ENCODE data around the gene DOK3.

DOK3 gene

DNA sequence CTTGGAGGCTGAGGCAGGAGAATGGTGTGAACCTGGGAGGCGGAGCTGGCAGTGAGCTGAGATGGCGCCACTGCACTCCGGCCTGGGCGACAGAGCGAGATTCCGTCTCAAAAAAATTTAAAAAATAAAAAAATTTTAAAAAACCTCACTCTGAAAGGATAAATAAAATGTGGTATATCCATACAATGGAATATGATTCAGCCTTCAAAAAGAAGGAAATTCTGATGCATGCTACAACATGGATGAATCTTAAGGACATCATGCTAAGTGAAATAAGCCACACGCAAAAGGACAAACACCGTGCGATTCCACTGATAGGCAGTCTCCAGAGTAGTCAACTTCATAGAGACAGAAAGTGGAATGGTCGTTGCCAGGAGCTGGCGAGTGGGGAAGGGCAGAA is 44.6 kb downstream of the DOK3 start:
- peaks cover 59% of the 10 kb centered on the region for H3K36me3 ChIP-seq
- no peak overlapping the region for H3K27ac ChIP-seq
- no peak for DNase-seq
- no peaks in the 10 kb centered on the region for H3K9me3 ChIP-seq (ENCODE audit: severe bottlenecking)
- no peaks in the 10 kb centered on the region for H3K27me3 ChIP-seq (ENCODE audit: insufficient read depth, low read depth, severe bottlenecking)
- H3K4me3 ChIP-seq (ENCODE audit: low read depth, low read length), result no peak overlapping the region
- TF ChIP-seq, protein P1, sequence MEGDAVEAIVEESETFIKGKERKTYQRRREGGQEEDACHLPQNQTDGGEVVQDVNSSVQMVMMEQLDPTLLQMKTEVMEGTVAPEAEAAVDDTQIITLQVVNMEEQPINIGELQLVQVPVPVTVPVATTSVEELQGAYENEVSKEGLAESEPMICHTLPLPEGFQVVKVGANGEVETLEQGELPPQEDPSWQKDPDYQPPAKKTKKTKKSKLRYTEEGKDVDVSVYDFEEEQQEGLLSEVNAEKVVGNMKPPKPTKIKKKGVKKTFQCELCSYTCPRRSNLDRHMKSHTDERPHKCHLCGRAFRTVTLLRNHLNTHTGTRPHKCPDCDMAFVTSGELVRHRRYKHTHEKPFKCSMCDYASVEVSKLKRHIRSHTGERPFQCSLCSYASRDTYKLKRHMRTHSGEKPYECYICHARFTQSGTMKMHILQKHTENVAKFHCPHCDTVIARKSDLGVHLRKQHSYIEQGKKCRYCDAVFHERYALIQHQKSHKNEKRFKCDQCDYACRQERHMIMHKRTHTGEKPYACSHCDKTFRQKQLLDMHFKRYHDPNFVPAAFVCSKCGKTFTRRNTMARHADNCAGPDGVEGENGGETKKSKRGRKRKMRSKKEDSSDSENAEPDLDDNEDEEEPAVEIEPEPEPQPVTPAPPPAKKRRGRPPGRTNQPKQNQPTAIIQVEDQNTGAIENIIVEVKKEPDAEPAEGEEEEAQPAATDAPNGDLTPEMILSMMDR (IDR thresholded peaks at IDR 0.05; ENCODE audit: low read depth, low read length), result no peak

DNA sequence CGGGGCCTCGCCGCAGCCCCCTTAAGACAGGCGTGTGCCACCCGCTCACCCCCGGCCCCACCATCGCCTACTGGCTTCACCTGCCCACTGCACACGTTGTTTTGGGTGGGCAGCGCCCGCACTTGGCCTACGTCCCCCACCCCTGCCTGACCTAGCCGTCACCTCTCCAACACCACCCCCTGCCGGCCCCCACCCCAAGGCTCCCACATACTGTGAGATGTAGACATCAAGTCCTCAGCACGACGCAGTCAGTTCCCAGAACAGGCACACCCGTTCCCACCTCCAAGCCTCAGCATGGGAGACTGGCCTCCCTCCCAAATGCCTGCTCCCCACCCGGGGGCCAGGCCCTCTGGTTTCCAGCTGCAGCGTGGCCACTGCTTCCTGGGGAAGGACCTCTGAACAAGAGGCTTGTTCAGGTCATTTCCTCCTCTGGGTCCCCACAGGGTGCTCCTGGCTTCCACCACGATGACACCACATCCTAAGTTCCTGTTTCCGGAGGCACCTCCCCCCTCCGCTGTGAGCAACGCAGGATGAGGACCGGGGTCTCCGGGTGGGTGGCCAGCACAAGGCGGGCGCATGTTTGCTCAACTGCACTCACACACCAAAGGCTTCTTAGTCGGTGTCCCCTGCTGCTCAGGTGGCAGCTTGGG is 47.5 kb downstream of the DOK3 start:
- H3K9me3 ChIP-seq (ENCODE audit: severe bottlenecking), result no peaks in the 10 kb centered on the region
- no peak overlapping the region for H3K4me3 ChIP-seq (ENCODE audit: low read depth, low read length)
- peaks cover 54% of the 10 kb centered on the region for H3K36me3 ChIP-seq
- no peak for DNase-seq
- no peaks in the 10 kb centered on the region for H3K27me3 ChIP-seq (ENCODE audit: insufficient read depth, low read depth, severe bottlenecking)
- TF ChIP-seq, protein P1 (IDR thresholded peaks at IDR 0.05; ENCODE audit: low read depth, low read length), result no peak
- no peak overlapping the region for H3K27ac ChIP-seq

DNA sequence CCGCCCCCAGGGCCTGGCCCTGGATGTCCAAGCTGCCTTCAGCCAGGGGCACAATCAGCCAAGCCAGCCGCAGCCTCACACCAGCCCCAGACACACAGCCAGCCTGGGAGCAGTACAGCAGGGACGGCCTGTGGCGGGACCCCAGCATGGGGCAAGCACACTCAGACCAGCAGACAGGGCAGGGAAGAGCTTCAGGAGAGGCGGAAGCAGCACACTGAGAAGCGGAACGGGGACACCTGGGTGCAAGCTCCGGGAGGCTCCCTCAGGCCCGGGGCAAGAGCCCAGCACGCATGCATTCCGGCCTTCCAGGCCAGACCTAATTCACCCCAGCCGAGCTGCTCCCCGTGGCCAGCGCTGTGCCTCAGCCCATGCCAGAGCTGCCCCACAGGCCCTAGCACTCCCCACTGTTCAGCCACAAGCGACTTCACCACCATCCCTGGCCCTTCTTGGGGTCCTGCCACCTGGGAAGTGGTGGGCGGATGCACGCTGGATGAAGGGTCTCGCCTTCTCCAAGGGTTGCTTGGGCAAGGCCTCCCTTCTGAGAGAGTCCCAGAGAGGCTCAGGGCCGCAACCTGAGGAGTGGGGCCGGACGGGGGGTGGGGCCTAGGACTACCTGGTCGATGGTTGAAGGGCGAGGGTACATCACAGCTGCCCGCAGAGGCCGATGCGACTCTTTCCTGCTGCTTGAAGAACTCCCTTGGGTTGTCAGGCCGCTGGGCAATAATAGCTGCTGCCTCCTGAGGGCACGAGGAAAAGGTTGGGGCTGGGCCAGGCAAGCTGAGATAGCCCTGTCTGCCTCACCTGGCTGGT is 49.6 kb downstream of the DOK3 start:
- no peak overlapping the region for H3K4me3 ChIP-seq (ENCODE audit: low read depth, low read length)
- TF ChIP-seq, protein P1 (IDR thresholded peaks at IDR 0.05; ENCODE audit: low read depth, low read length), result no peak
- H3K27ac ChIP-seq, result no peak overlapping the region
- DNase-seq, result no peak
- H3K27me3 ChIP-seq (ENCODE audit: insufficient read depth, low read depth, severe bottlenecking), result no peaks in the 10 kb centered on the region
- no peaks in the 10 kb centered on the region for H3K9me3 ChIP-seq (ENCODE audit: severe bottlenecking)
- peaks cover 37% of the 10 kb centered on the region for H3K36me3 ChIP-seq

DNA sequence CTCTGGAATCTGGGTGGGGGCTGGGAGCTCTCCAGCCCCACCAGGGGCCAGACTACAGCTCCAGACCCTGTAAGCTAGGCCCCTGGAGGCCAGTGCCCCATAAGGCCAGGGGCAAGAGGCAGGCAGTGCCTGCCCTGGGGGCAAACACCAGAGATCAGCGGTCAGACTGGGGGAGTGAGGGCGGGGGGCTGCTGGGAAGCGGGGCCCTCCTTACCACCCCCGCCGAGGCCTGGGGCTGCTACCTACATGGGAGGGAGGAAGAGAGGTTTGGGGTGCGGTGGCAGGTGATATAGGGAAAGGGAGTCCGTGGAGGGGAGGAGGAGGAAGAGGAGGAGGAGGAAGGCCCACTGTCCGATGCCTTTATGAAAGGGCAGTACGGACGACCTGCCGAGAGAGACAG is 50.3 kb downstream of the DOK3 start:
- TF ChIP-seq, protein P1 (IDR thresholded peaks at IDR 0.05; ENCODE audit: low read depth, low read length), result no peak
- Histone ChIP-seq H3K36me3 (peaks cover 32% of the 10 kb centered on the region), H3K27ac (no peak overlapping the region)

DNA sequence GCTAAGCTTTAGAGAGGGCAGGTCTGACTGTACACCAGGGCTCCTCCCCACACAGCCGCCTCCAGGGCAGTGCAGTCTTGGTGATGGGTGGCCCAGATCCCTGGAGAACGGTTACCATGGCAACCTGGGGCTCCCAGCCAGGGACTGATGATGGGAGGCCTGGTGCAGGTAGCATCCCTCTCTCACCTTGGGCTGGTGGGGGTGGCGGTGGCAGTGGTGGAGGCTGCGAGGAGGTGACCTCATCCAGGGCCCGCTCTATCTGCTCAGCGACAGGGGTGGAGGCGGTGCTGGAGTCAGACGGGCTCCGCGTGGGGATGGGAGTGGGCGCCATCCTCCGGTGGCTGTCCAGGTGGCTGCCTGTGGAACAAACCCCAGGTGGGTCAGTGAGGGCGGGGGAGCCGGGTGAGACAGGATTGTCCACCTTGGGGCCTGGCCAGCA is 50.7 kb downstream of the DOK3 start:
- H3K36me3 ChIP-seq, result peaks cover 29% of the 10 kb centered on the region
- no peak overlapping the region for H3K27ac ChIP-seq
- no peak for DNase-seq
- no peak overlapping the region for H3K4me3 ChIP-seq (ENCODE audit: low read depth, low read length)
- H3K9me3 ChIP-seq (ENCODE audit: severe bottlenecking), result no peaks in the 10 kb centered on the region
- H3K27me3 ChIP-seq (ENCODE audit: insufficient read depth, low read depth, severe bottlenecking), result no peaks in the 10 kb centered on the region
- TF ChIP-seq, protein P1 (IDR thresholded peaks at IDR 0.05; ENCODE audit: low read depth, low read length), result no peak

More for the DNA sequence above, 50.3 kb downstream of the DOK3 start:
- Histone ChIP-seq H3K4me3 (ENCODE audit: low read depth, low read length) (no peak overlapping the region), H3K9me3 (ENCODE audit: severe bottlenecking) (no peaks in the 10 kb centered on the region), H3K27me3 (ENCODE audit: insufficient read depth, low read depth, severe bottlenecking) (no peaks in the 10 kb centered on the region)
- DNase-seq, result no peak

Data from WERI-Rb-1 (cell line).